SW 1271 (cell line): ENCODE measurements around the gene PTPRN2.

Experiments used
- DNase-seq, 2 experiments: peaks; one replicate each; lab custom pipeline; 2025; lab: John Stamatoyannopoulos, UW

PTPRN2 gene

GRCh38 chr7:157772486-157773130 lies 815.0 kb downstream of the PTPRN2 start:
- DNase-seq, result no peak

GRCh38 chr7:157771689-157772088 lies 815.9 kb downstream of the PTPRN2 start:
- DNase-seq, result no peak

- DNase-seq, result no peak
Measured at GRCh38 chr7:157770716-157771320, 816.8 kb downstream of the PTPRN2 start.

GRCh38 chr7:157769526-157770215 lies 818.0 kb downstream of the PTPRN2 start:
- no peak for DNase-seq

- DNase-seq, result no peak
Measured at GRCh38 chr7:157769086-157769485, 818.5 kb downstream of the PTPRN2 start.

- DNase-seq, result no peak
Measured at GRCh38 chr7:157768198-157768597, 819.4 kb downstream of the PTPRN2 start.

- DNase-seq, result no peak
Measured at GRCh38 chr7:157767506-157768197, 820.0 kb downstream of the PTPRN2 start.

GRCh38 chr7:157766098-157766497 lies 821.5 kb downstream of the PTPRN2 start:
- DNase-seq, result no peak

- no peak for DNase-seq
Measured at GRCh38 chr7:157764946-157765537, 822.6 kb downstream of the PTPRN2 start.

- DNase-seq, result no peak
Measured at GRCh38 chr7:157764193-157764592, 823.4 kb downstream of the PTPRN2 start.

GRCh38 chr7:157763279-157764000 lies 824.2 kb downstream of the PTPRN2 start:
- DNase-seq, result no peak

GRCh38 chr7:157762824-157763223 lies 824.8 kb downstream of the PTPRN2 start:
- no peak for DNase-seq

GRCh38 chr7:157760004-157760730 lies 827.5 kb downstream of the PTPRN2 start:
- DNase-seq, result no peak

- no peak for DNase-seq
Measured at GRCh38 chr7:157759246-157759805, 828.3 kb downstream of the PTPRN2 start.

GRCh38 chr7:157758468-157759245 lies 829.0 kb downstream of the PTPRN2 start:
- DNase-seq, result no peak

- DNase-seq, result no peak
Measured at GRCh38 chr7:157757776-157758467, 829.7 kb downstream of the PTPRN2 start.

- DNase-seq, result no peak
Measured at GRCh38 chr7:157757211-157757610, 830.4 kb downstream of the PTPRN2 start.

- DNase-seq, result no peak
Measured at GRCh38 chr7:157755741-157756140, 831.9 kb downstream of the PTPRN2 start.

- DNase-seq, result no peak
Measured at GRCh38 chr7:157754416-157754790, 833.2 kb downstream of the PTPRN2 start.
